Measurements from ENCODE around the gene SHMT1. TPM values are rescaled to one million over a fixed set of nuclear protein-coding genes. Genes with fewer than 3 reads are reported as not detected.
"Not testable (repeated sequence)": the region's sequence is repeated elsewhere in the genome, so short reads cannot be mapped to it uniquely, and the experiment has no call there.

SHMT1 gene
- total RNA-seq, 1 donor from 2014 or later = 6.4 TPM

DNA sequence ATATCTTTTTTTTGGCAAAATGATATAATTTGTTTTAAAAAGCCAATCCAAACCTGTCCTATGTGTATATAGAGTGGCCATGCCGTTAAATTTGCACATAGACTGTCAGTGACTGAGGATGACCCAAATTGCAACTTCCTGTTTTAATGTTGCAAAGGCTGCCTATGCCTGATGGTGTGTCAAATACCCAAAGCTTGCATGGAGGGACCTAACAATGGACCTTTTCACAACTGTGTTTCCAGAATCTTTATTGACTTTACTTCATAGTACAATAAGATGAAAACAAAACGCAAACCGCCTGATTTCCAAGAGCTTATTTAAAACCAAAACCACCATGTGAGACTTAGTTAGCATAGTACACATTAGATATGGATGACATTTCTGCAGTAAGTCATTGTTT is 45.6 kb upstream of the SHMT1 start:
- not testable (repeated sequence) for H3K36me3 Mint-ChIP-seq (ENCODE audit: low read depth, unreplicated experiment); H3K36me3 ChIP-seq (ENCODE audit: insufficient read depth, low read length); H3K27me3 Mint-ChIP-seq (ENCODE audit: low read depth, unreplicated experiment); H3K27me3 ChIP-seq (ENCODE audit: insufficient read depth, low read length); H3K4me3 Mint-ChIP-seq (ENCODE audit: unreplicated experiment); H2AFZ ChIP-seq (ENCODE audit: low read depth, low read length); H3K9me3 ChIP-seq (ENCODE audit: insufficient read depth, low read depth, low read length); H3K79me2 ChIP-seq (ENCODE audit: insufficient read depth, low read length); H4K20me1 ChIP-seq (ENCODE audit: insufficient read depth, low read length); H3K4me3 ChIP-seq (ENCODE audit: insufficient read depth, low read depth, low read length); H3K4me1 Mint-ChIP-seq (ENCODE audit: low read depth, unreplicated experiment); H3K4me1 ChIP-seq (ENCODE audit: insufficient read depth, low read length); H3K27ac Mint-ChIP-seq (ENCODE audit: unreplicated experiment); FAIRE-seq; DNase-seq (ENCODE audit: low read depth); H3K9me3 Mint-ChIP-seq (ENCODE audit: unreplicated experiment); H3K9ac ChIP-seq (ENCODE audit: low read length); H3K27ac ChIP-seq (ENCODE audit: low read depth, low read length)
- peak overlapping the region; percentile 35 for H3K4me2 ChIP-seq (ENCODE audit: low read length)

DNA sequence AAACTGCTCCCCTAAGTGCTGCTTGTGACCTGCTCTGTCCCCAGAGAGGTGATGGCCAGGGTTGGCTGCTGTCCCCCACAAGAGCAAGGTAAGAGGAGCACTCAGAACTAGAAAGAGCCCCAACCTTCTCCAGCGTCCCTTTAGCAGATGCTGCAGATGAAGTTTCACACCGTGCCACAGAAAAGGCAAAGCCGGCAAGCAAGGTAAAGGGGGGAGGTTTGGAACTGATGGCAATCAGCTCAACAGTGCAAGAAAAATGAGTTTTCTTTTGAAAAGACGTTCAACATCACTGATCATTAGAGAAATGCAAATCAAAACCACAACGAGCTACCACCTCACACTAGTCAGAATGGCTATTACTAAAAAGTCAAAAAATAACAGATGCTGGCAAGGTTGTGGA is 40.3 kb upstream of the SHMT1 start:
- H3K27ac Mint-ChIP-seq (ENCODE audit: unreplicated experiment); H3K4me3 Mint-ChIP-seq (ENCODE audit: unreplicated experiment); H3K27ac ChIP-seq (ENCODE audit: low read depth, low read length); H3K27me3 Mint-ChIP-seq (ENCODE audit: low read depth, unreplicated experiment); DNase-seq (ENCODE audit: low read depth); H3K36me3 ChIP-seq (ENCODE audit: insufficient read depth, low read length); H3K4me1 ChIP-seq (ENCODE audit: insufficient read depth, low read length); H3K9ac ChIP-seq (ENCODE audit: low read length); FAIRE-seq; H3K4me1 Mint-ChIP-seq (ENCODE audit: low read depth, unreplicated experiment); H3K4me2 ChIP-seq (ENCODE audit: low read length); H4K20me1 ChIP-seq (ENCODE audit: insufficient read depth, low read length); H2AFZ ChIP-seq (ENCODE audit: low read depth, low read length); H3K36me3 Mint-ChIP-seq (ENCODE audit: low read depth, unreplicated experiment); H3K4me3 ChIP-seq (ENCODE audit: insufficient read depth, low read depth, low read length); H3K79me2 ChIP-seq (ENCODE audit: insufficient read depth, low read length); H3K9me3 Mint-ChIP-seq (ENCODE audit: unreplicated experiment); H3K27me3 ChIP-seq (ENCODE audit: insufficient read depth, low read length); H3K9me3 ChIP-seq (ENCODE audit: insufficient read depth, low read depth, low read length): not testable (repeated sequence)

DNA sequence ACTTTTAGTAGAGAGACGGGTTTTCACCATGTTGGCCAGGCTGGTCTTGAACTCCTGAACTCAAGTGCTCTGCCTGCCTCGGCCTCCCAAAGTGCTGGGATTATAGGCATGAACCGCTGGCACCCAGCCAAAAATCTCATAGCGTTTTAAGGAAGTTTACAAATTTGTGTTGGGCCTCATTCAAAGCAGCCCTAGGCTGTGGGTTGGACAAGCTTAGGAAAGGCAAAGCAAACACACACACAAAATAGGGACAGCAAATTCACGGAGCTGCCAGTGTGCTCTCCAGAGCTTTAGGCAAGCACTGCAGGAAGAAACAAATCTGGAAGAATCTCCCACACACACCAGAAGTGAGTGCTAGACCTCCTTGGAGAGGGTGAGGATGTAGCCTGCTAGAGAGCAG is 39.8 kb upstream of the SHMT1 start:
- H3K27me3 Mint-ChIP-seq (ENCODE audit: low read depth, unreplicated experiment); H4K20me1 ChIP-seq (ENCODE audit: insufficient read depth, low read length); H3K4me1 ChIP-seq (ENCODE audit: insufficient read depth, low read length); H3K79me2 ChIP-seq (ENCODE audit: insufficient read depth, low read length); FAIRE-seq; H3K27ac ChIP-seq (ENCODE audit: low read depth, low read length); H2AFZ ChIP-seq (ENCODE audit: low read depth, low read length); DNase-seq (ENCODE audit: low read depth); H3K4me2 ChIP-seq (ENCODE audit: low read length); H3K9ac ChIP-seq (ENCODE audit: low read length); H3K9me3 ChIP-seq (ENCODE audit: insufficient read depth, low read depth, low read length); H3K27ac Mint-ChIP-seq (ENCODE audit: unreplicated experiment); H3K36me3 ChIP-seq (ENCODE audit: insufficient read depth, low read length); H3K4me1 Mint-ChIP-seq (ENCODE audit: low read depth, unreplicated experiment); H3K27me3 ChIP-seq (ENCODE audit: insufficient read depth, low read length); H3K4me3 ChIP-seq (ENCODE audit: insufficient read depth, low read depth, low read length); H3K4me3 Mint-ChIP-seq (ENCODE audit: unreplicated experiment); H3K36me3 Mint-ChIP-seq (ENCODE audit: low read depth, unreplicated experiment); H3K9me3 Mint-ChIP-seq (ENCODE audit: unreplicated experiment): not testable (repeated sequence)

DNA sequence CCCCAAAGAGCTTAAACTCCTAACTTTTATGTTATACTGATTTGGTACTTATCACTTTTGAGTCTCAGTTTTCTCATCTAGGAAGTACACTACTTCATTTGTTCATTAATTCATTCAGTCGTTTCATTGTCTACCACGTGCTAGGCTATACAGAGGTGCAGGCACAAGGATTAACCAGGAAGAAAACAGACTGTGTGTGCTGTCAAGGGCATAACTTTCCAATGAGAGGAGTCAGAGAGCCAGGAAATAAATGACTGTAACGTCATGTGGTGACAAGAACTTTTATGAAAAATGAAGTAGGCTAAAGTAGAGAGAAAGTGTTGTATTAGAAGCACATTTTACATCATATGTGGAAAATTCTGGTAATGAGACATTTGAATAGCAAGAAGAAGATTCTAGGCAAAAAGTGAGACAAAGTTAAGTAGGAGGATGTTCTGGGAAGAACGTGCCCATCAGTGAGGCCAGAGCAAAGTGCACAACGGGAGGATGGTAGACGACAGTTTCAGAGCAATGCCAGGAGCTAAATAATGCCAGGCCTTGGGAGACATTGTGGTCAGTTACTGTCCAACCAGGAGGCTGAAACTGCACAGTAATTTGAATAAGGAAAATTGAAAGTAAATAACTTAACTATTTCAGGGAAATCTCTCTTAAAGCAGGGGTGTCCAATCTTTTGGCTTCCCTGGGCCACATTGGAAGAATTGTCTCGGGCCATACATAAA is 38.7 kb upstream of the SHMT1 start:
- H4K20me1 ChIP-seq (ENCODE audit: insufficient read depth, low read length); H3K4me1 ChIP-seq (ENCODE audit: insufficient read depth, low read length); H3K4me3 Mint-ChIP-seq (ENCODE audit: unreplicated experiment); H3K4me2 ChIP-seq (ENCODE audit: low read length); H2AFZ ChIP-seq (ENCODE audit: low read depth, low read length); FAIRE-seq; DNase-seq (ENCODE audit: low read depth); H3K27me3 Mint-ChIP-seq (ENCODE audit: low read depth, unreplicated experiment); H3K9me3 ChIP-seq (ENCODE audit: insufficient read depth, low read depth, low read length); H3K27me3 ChIP-seq (ENCODE audit: insufficient read depth, low read length); H3K9ac ChIP-seq (ENCODE audit: low read length); H3K4me1 Mint-ChIP-seq (ENCODE audit: low read depth, unreplicated experiment); H3K79me2 ChIP-seq (ENCODE audit: insufficient read depth, low read length); H3K9me3 Mint-ChIP-seq (ENCODE audit: unreplicated experiment); H3K36me3 ChIP-seq (ENCODE audit: insufficient read depth, low read length); H3K27ac Mint-ChIP-seq (ENCODE audit: unreplicated experiment); H3K36me3 Mint-ChIP-seq (ENCODE audit: low read depth, unreplicated experiment); H3K4me3 ChIP-seq (ENCODE audit: insufficient read depth, low read depth, low read length); H3K27ac ChIP-seq (ENCODE audit: low read depth, low read length): not testable (repeated sequence)

DNA sequence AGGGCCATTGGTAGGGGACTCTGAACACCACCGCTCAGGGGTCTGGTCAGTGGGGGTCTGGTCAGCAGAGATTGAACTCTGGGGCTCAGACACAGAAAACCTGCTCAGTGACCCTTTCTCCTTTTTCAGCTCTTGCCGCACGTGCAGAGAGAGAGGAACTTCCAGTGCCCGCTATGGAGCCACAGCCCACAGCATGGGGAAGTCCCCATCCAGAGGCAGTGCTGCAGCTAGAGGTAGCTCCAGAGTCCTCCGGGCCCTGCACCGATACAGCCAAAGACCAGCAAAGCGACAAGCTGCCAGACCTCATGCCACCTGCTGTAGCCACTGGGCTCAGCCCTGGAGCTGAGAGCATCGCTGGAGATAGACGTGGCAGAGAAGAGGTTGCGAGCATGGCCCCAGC is 25.4 kb upstream of the SHMT1 start:
- H3K4me2 ChIP-seq (ENCODE audit: low read length); H2AFZ ChIP-seq (ENCODE audit: low read depth, low read length); H3K9me3 Mint-ChIP-seq (ENCODE audit: unreplicated experiment); FAIRE-seq; H3K9me3 ChIP-seq (ENCODE audit: insufficient read depth, low read depth, low read length); H3K27me3 ChIP-seq (ENCODE audit: insufficient read depth, low read length); H3K79me2 ChIP-seq (ENCODE audit: insufficient read depth, low read length); H3K4me3 ChIP-seq (ENCODE audit: insufficient read depth, low read depth, low read length); H3K27ac Mint-ChIP-seq (ENCODE audit: unreplicated experiment); H3K27ac ChIP-seq (ENCODE audit: low read depth, low read length); H3K4me1 Mint-ChIP-seq (ENCODE audit: low read depth, unreplicated experiment); DNase-seq (ENCODE audit: low read depth); H3K36me3 Mint-ChIP-seq (ENCODE audit: low read depth, unreplicated experiment); H3K9ac ChIP-seq (ENCODE audit: low read length); H4K20me1 ChIP-seq (ENCODE audit: insufficient read depth, low read length); H3K4me3 Mint-ChIP-seq (ENCODE audit: unreplicated experiment); H3K4me1 ChIP-seq (ENCODE audit: insufficient read depth, low read length); H3K36me3 ChIP-seq (ENCODE audit: insufficient read depth, low read length): not testable (repeated sequence)
- H3K27me3 Mint-ChIP-seq (ENCODE audit: low read depth, unreplicated experiment) = peaks cover 24% of the 10 kb centered on the region

DNA sequence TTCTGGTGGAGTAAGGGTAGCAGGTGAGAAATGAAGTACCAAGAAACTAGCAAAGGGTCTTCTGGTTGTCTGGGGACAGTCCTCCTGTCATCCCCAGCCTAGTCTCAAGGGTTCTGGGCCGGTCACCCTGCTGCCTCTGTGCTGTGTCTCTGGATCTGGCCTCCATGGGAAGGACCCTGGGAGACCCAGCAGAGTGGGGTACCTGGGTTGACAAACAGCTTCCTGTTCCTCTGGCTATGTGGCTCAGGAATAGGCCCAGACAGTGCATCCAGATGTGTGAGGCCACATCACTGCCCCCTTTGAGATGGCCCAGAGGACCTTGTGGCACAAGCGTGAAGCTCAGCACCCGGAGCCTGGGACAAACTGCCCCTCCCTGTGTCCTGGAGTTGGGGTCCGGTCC is 24.9 kb upstream of the SHMT1 start:
- H3K79me2 ChIP-seq (ENCODE audit: insufficient read depth, low read length); H3K4me2 ChIP-seq (ENCODE audit: low read length); H3K4me3 Mint-ChIP-seq (ENCODE audit: unreplicated experiment); FAIRE-seq; H3K36me3 Mint-ChIP-seq (ENCODE audit: low read depth, unreplicated experiment); H3K4me1 ChIP-seq (ENCODE audit: insufficient read depth, low read length); H3K27ac ChIP-seq (ENCODE audit: low read depth, low read length); H3K4me1 Mint-ChIP-seq (ENCODE audit: low read depth, unreplicated experiment); H3K9me3 ChIP-seq (ENCODE audit: insufficient read depth, low read depth, low read length); H3K4me3 ChIP-seq (ENCODE audit: insufficient read depth, low read depth, low read length); H2AFZ ChIP-seq (ENCODE audit: low read depth, low read length); H3K36me3 ChIP-seq (ENCODE audit: insufficient read depth, low read length); H3K27ac Mint-ChIP-seq (ENCODE audit: unreplicated experiment); H3K9me3 Mint-ChIP-seq (ENCODE audit: unreplicated experiment); H3K9ac ChIP-seq (ENCODE audit: low read length); H4K20me1 ChIP-seq (ENCODE audit: insufficient read depth, low read length); DNase-seq (ENCODE audit: low read depth); H3K27me3 ChIP-seq (ENCODE audit: insufficient read depth, low read length): not testable (repeated sequence)
- peaks cover 24% of the 10 kb centered on the region for H3K27me3 Mint-ChIP-seq (ENCODE audit: low read depth, unreplicated experiment)

Measured in astrocyte (in vitro differentiated cells and primary cell).